Measurements from ENCODE around the gene ROR2.

The ROR2 gene

GRCh38 chr9:91845879-91846278 lies 104.1 kb downstream of the ROR2 start:
- H3K4me2 ChIP-seq = peak overlapping the region; percentile 89
- H3K27ac ChIP-seq = no peak overlapping the region
- no peak overlapping the region for H3K4me3 ChIP-seq
- H3K4me1 ChIP-seq = peaks cover 80% of the 10 kb centered on the region
- H3K27me3 ChIP-seq = no peaks in the 10 kb centered on the region
- no peaks in the 10 kb centered on the region for H4K20me1 ChIP-seq
- H3K9ac ChIP-seq = no peak overlapping the region
- H3K9me3 ChIP-seq = no peaks in the 10 kb centered on the region
- TF ChIP-seq Cebpa-rat (IDR thresholded peaks at IDR 0.05) = no peak
- no peaks in the 10 kb centered on the region for H3K36me3 ChIP-seq

- Histone ChIP-seq H3K4me1 (peaks cover 90% of the 10 kb centered on the region), H3K36me3 (no peaks in the 10 kb centered on the region), H3K4me2 (peak overlapping the region; percentile 89), H3K27me3 (no peaks in the 10 kb centered on the region), H3K9me3 (no peaks in the 10 kb centered on the region), H3K9ac (no peak overlapping the region), H3K4me3 (no peak overlapping the region), H3K27ac (no peak overlapping the region), H4K20me1 (no peaks in the 10 kb centered on the region)
- TF ChIP-seq Cebpa-rat (IDR thresholded peaks at IDR 0.05) = no peak
These were observed 105.2 kb downstream of the ROR2 start for GRCh38 chr9:91844701-91845291.

- Histone ChIP-seq H3K4me2 (peak overlapping the region; percentile 89), H3K9me3 (no peaks in the 10 kb centered on the region), H3K27ac (peak overlapping the region; percentile 24; the same call in 1 of the 2 replicates), H3K4me3 (peak overlapping the region; percentile 27; the same call in 1 of the 2 replicates), H3K36me3 (no peaks in the 10 kb centered on the region), H3K4me1 (peaks cover 96% of the 10 kb centered on the region), H3K9ac (peak overlapping the region; percentile 17; the same call in 1 of the 2 replicates), H3K27me3 (no peaks in the 10 kb centered on the region), H4K20me1 (no peaks in the 10 kb centered on the region)
- no peak for TF ChIP-seq Cebpa-rat (IDR thresholded peaks at IDR 0.05)
These were observed 105.8 kb downstream of the ROR2 start for GRCh38 chr9:91844190-91844589.

GRCh38 chr9:91843623-91844148 lies 106.3 kb downstream of the ROR2 start:
- Histone ChIP-seq H3K27me3 (no peaks in the 10 kb centered on the region), H4K20me1 (no peaks in the 10 kb centered on the region), H3K9ac (peak overlapping the region; percentile 17; the same call in 1 of the 2 replicates), H3K4me2 (peak overlapping the region; percentile 89), H3K27ac (peak overlapping the region; percentile 24; the same call in 1 of the 2 replicates), H3K9me3 (no peaks in the 10 kb centered on the region), H3K4me1 (peaks cover 99% of the 10 kb centered on the region), H3K4me3 (peak overlapping the region; percentile 27; the same call in 1 of the 2 replicates), H3K36me3 (no peaks in the 10 kb centered on the region)
- TF ChIP-seq Cebpa-rat (IDR thresholded peaks at IDR 0.05) = no peak

GRCh38 chr9:91843093-91843492 lies 106.9 kb downstream of the ROR2 start:
- Histone ChIP-seq H3K4me2 (peak overlapping the region; percentile 89), H3K9me3 (no peaks in the 10 kb centered on the region), H3K36me3 (no peaks in the 10 kb centered on the region), H3K9ac (peak overlapping the region; percentile 17; the same call in 1 of the 2 replicates), H3K4me1 (peaks cover 99% of the 10 kb centered on the region), H3K27ac (no peak overlapping the region), H3K27me3 (no peaks in the 10 kb centered on the region), H4K20me1 (no peaks in the 10 kb centered on the region), H3K4me3 (no peak overlapping the region)
- no peak for TF ChIP-seq Cebpa-rat (IDR thresholded peaks at IDR 0.05)

- Histone ChIP-seq H3K27me3 (no peaks in the 10 kb centered on the region), H3K27ac (no peak overlapping the region), H3K36me3 (no peaks in the 10 kb centered on the region), H4K20me1 (no peaks in the 10 kb centered on the region), H3K4me1 (peaks cover 99% of the 10 kb centered on the region), H3K4me2 (peak overlapping the region; percentile 89), H3K9ac (no peak overlapping the region), H3K9me3 (no peaks in the 10 kb centered on the region), H3K4me3 (no peak overlapping the region)
- no peak for TF ChIP-seq Cebpa-rat (IDR thresholded peaks at IDR 0.05)
These were observed 107.5 kb downstream of the ROR2 start for GRCh38 chr9:91842358-91843049.

- H3K4me2 ChIP-seq = peak overlapping the region; percentile 89
- H3K4me3 ChIP-seq = no peak overlapping the region
- H3K27ac ChIP-seq = peak overlapping the region; percentile 73
- no peaks in the 10 kb centered on the region for H3K9me3 ChIP-seq
- H3K4me1 ChIP-seq = peaks cover 99% of the 10 kb centered on the region
- TF ChIP-seq Cebpa-rat (IDR thresholded peaks at IDR 0.05) = no peak
- H4K20me1 ChIP-seq = no peaks in the 10 kb centered on the region
- H3K27me3 ChIP-seq = no peaks in the 10 kb centered on the region
- H3K9ac ChIP-seq = no peak overlapping the region
- no peaks in the 10 kb centered on the region for H3K36me3 ChIP-seq
These were observed 108.4 kb downstream of the ROR2 start for GRCh38 chr9:91841591-91841990.

- Histone ChIP-seq H3K4me2 (peak overlapping the region; percentile 89), H3K36me3 (no peaks in the 10 kb centered on the region), H3K4me1 (peaks cover 99% of the 10 kb centered on the region), H3K27me3 (no peaks in the 10 kb centered on the region), H3K9ac (no peak overlapping the region), H4K20me1 (no peaks in the 10 kb centered on the region), H3K4me3 (no peak overlapping the region), H3K27ac (peak overlapping the region; percentile 73), H3K9me3 (no peaks in the 10 kb centered on the region)
- no peak for TF ChIP-seq Cebpa-rat (IDR thresholded peaks at IDR 0.05)
These were observed 109.1 kb downstream of the ROR2 start for GRCh38 chr9:91840882-91841281.

- no peak for TF ChIP-seq Cebpa-rat (IDR thresholded peaks at IDR 0.05)
- H3K27me3 ChIP-seq = no peaks in the 10 kb centered on the region
These were observed 109.6 kb downstream of the ROR2 start for GRCh38 chr9:91840469-91840868.

GRCh38 chr9:91839926-91840465 lies 110.0 kb downstream of the ROR2 start:
- H3K27ac ChIP-seq = peak overlapping the region; percentile 73
- H3K4me1 ChIP-seq = peaks cover 99% of the 10 kb centered on the region
- H3K36me3 ChIP-seq = no peaks in the 10 kb centered on the region
- H3K27me3 ChIP-seq = no peaks in the 10 kb centered on the region
- H4K20me1 ChIP-seq = no peaks in the 10 kb centered on the region
- no peaks in the 10 kb centered on the region for H3K9me3 ChIP-seq
- peak overlapping the region; percentile 68 for H3K9ac ChIP-seq
- no peak for TF ChIP-seq Cebpa-rat (IDR thresholded peaks at IDR 0.05)
- H3K4me2 ChIP-seq = peak overlapping the region; percentile 89
- H3K4me3 ChIP-seq = peak overlapping the region; percentile 34; the same call in 1 of the 2 replicates

More at GRCh38 chr9:91840469-91840868, 109.6 kb downstream of the ROR2 start:
- no peaks in the 10 kb centered on the region for H3K9me3 ChIP-seq
- peak overlapping the region; percentile 68 for H3K9ac ChIP-seq
- H3K4me2 ChIP-seq = peak overlapping the region; percentile 89
- no peaks in the 10 kb centered on the region for H3K36me3 ChIP-seq
- no peaks in the 10 kb centered on the region for H4K20me1 ChIP-seq
- H3K4me3 ChIP-seq = peak overlapping the region; percentile 34; the same call in 1 of the 2 replicates
- peaks cover 99% of the 10 kb centered on the region for H3K4me1 ChIP-seq
- H3K27ac ChIP-seq = peak overlapping the region; percentile 73

Data from BLaER1 (cell line).